C4-2B (cell line): Measurements from ENCODE around the gene PTAR1.

Source experiments
- CTCF ChIP-seq: fragments of 450-650 bp; conservative IDR thresholded peaks from 2 replicates; pipeline ENCODE4 v1.5.1; 2017; ENCODE audit warnings: mild to moderate bottlenecking
- ZFX ChIP-seq: fragments of 450-650 bp; IDR thresholded peaks from 2 replicates; pipeline ENCODE4 v1.6.1; 2017

DNA sequence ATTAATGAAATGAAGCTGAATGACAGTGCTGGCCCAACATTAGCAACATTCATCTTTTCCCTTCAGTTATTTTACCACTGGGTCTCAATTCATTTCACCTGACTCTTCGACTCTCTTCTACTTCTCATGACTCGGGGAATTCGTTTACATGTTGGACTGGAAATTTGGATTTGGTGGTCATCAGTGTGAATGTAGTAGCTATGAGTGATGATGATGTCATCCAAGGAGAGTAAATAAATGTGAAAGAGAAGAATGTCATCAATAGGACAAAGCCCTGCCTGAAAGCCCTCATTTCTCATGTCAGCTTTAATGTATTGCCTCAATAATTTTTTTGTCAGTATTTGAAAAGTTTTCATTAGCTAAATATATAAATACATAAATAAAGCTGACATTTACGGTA lies 38.9 kb upstream of the PTAR1 start:
- no peak for TF ChIP-seq CTCF
- TF ChIP-seq ZFX: no peak
